Activated CD8-positive, alpha-beta memory T cell treated with anti-CD3 and anti-CD28 coated beads for 24 hours (primary cell): ENCODE measurements around the gene PLXNA2.

Experiments used
- DNase-seq: peaks from one replicate; pipeline ENCODE4 v3.0.0-alpha.2; 2020

PLXNA2 gene

DNA sequence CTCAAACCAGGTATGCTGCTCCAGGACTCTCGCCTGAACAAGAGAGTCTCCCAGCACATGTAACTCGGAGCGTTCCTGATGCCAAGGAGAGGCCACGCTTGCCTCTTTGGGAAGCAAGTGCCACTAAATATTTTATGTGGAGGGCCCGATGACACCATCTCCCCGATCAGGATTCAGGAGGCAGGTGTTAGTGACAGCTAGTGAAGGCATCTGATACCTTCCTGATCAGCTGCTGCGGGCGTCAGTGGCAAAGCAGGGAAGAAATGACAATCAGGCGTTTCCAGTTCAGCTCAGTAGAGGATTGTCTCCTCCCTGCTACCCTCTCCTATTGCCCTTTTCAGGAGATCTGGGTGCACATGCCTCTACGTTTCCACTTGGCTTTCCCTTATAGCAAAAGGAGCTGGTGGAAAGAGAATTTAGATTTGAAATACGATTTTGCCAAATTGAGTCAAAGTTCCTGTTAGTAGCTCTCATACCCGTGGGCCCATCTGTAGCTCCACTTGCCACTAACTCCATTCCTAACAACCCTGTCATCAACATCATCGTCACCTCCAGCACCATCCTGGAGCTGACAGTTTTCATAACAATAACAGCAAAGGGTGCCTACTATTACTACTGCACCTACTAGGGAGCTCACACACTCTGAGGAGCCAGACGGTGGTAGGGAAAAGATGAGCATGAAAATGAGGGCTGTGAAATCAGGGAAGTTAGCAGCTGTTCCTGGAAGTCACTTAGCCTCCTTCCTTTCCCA is 21.6 kb downstream of the PLXNA2 start:
- DNase-seq, result no peak

DNA sequence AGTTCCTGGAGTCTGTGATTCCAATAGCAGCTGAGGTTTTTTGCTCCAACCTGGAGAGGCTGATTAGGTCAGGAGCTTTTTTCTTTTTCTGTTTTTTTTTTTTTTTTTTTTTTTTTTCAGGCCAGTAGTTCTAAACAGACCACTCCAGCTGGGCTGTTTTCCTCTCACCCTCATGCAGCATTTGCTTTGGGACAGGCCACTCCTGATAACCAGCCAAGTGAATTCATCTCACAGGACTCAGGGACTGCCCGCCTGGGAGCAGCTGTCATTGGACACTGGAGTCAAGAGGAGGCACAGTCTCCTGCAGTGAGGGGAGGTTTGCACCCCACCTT is 22.9 kb downstream of the PLXNA2 start:
- no peak for DNase-seq

DNA sequence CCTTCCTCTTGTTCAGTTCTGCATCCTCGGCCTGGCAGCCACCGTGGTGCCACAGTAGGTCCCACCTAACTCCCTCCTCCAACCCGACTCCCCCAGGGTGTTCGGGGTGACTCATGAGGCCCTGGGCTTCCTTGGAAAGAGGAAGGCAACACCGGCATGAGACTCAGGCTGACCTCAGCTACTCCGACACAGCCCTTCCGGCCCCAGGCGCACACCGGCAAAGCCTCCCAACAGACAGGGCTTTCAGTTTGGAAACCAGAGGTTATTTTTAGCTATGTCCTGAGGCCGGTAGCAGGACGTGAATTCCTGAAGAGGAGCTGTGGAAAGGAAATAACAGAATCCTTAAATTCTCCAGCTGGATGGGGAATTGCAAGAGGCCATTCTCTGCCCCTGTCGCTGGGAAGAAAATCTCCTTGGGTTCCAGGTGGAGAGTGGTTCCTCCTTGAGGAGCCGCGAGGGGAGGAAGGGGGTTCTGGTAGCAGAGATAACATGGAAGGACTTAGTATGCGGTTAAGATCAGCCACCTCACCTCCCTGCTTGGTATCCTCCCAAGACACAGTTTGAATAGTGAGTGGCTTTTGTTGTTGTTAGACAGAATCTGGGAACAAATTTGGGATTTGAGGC is 24.4 kb downstream of the PLXNA2 start:
- no peak for DNase-seq

DNA sequence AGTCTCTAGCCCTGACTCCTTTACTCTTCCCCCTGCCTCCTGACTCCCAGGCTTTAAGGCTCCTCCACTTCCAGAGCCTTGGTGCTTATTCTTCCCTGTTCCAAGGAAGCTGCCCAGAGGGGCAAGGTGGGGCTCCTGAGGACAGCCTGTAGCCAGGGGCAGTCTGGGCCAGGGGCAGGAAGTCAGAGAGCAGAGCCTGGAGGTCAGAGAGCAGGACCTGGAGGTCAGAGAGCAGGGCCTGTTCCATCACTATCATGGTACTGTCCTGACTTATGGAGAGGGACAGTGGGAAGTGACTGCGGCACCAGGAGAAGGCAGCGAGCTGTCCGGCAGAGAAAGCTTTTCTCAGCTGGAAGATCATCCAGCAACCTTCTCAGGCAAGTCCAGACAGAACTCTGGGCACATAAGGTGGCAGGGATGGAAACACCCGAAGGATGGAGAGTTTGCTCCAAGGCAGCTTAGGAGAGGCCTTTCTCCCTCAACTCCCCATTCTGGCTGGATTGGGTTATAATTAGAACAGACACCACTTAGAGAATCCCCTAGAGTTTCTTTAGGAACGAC is 25.0 kb downstream of the PLXNA2 start:
- DNase-seq, result no peak

DNA sequence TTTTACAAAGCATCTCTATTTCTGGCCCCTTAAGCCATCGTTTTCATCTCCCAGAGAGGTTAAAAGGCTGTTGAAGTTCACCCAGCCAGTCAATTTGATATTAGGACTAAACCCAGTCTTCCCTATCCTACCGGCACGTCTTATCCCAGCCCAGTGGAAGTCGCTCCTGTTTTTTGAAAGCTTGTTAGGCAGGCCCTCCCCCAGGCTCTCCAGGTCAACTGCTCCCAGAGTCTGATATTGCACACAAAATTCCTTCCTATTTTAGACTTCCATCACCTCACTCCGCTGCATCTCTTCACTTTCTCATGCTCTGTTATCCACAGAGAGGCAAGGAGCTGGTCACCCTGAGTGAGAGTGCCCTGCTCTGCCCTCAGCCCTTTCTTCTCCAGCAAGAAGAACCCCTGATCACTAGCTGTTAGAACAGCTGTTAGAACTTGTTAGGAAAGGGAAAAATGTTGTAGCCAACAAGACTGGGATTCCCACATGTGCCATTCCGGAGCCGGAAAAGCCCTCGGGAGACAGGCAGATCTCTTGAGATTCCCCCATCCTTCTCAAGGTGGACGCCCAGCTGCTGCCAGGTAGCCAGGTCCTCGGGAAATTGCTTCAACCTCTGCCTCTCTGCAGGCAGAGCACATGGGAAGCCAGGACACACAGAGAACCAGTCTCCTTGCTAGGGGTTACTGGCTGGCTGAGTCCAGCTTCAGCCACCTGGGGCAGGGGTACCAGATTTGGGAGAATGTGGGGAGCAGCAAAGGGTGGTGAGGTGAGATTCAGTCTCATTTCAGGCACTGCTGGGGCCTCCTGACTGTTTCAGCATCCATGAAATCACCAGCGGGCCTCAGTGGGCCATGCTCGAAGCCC is 25.7 kb downstream of the PLXNA2 start:
- no peak for DNase-seq

DNA sequence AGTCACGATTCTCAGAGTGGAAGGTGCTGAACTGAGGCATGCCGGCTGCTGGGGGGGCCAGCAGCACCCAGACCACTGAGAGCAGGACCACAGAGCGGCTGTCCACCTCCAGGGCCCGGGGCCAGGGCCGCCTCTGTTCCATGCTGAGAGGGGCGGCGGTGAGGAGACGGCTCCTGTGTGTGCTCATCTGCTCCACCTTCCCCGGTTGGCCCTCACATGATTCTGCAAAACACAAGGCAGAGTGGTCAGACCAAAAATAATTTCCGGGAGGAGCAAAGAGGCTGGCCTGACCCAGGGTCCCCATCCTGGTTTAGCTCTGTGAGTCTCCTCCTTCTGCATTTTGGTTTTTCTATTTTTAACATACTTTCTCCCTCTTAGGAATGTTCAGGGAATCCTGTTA is 26.4 kb downstream of the PLXNA2 start:
- DNase-seq, result no peak

DNA sequence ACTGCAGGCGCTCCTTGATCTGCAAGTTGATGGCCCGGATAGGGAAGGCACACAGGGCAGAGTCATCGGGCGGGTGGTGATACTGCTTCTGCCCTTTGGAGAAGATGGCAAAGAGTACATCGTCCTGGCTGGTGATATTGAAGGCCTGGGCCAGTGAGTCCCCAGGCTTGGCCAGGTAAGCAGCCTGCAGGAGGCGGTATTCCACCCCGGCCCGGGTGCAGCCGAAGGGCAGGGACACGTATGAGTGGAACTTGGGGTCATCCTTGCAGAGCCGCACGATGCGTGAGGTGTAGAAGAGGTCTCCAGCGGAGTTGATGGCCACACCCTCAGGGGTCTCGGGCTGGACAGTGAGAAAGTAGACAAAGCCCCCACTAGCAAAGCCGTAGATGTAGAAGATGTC is 27.4 kb downstream of the PLXNA2 start:
- no peak for DNase-seq

DNA sequence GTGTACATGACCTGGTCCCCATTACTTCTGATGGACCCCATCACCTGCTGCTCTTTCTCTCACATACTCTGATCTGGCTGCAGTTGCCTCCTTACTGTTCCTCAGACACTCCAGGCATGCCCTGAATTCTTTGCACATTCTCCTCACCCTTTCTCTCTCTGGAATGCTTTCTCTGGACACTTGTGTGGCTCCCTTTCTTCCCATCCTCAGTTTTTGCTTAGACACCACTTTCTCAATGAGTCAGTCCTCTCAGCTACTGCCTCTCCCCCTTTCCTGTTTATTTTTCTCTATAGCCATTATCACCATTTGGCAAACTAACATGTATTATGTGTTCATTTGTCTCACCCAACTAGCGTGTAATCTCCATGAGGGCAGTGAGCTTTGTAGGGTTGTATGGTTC is 28.1 kb downstream of the PLXNA2 start:
- no peak for DNase-seq

DNA sequence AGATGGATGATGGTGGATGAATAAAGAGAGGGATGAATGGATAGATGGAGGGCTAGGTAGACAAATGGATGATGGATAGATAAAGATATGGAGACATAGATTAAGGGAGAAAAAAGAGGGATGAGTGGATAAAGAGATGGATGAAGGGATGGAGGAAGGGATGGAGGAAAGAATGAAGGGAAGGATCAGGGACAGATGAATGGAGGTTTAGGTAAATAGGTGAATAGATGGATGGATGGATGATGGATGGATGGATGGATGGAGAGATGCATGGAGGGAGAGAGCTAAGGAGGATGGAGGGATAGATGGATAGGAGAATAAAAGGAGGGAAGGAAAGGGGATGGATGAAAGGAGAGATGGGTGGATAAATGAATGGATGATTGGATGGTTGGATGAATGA is 28.8 kb downstream of the PLXNA2 start:
- DNase-seq, result no peak

DNA sequence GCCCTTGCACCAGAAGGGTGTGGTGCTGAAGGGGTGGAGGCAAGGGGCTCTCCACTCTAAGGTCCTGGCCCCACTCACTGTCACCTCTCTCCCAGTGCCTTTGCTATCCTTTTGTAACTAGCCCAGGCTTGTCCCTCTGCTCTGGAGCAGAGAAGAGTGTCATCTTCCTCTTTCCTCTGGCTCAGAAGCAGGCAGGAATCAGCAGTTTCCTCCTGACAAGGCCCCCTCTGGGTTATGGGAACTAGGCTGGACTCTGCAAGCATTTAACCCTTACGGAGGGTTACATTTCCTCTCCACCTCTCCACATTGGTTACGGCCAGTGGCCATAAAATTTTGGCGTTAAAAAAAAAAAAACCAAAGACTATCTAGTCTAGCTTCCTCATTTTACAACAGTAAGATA is 30.4 kb downstream of the PLXNA2 start:
- DNase-seq, result no peak

DNA sequence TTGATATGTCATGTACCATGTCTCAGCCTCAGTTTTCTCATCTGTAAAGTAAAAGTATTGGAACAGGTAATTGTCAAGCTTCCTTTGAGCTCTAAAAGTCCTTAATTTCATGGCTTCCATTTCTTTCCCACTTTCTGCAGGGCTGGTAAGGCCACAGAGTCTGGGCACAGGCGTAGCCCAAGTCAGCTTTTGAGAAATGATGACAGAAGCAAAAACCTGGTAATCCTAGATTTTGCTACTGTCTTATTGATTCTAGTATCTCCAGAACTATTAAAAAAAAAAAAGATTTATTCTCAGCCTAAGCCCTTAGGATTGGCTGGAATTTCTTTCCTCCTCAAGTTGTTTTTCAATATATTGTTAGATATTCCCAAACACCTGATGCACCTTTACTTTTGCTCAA is 31.3 kb downstream of the PLXNA2 start:
- DNase-seq, result no peak

DNA sequence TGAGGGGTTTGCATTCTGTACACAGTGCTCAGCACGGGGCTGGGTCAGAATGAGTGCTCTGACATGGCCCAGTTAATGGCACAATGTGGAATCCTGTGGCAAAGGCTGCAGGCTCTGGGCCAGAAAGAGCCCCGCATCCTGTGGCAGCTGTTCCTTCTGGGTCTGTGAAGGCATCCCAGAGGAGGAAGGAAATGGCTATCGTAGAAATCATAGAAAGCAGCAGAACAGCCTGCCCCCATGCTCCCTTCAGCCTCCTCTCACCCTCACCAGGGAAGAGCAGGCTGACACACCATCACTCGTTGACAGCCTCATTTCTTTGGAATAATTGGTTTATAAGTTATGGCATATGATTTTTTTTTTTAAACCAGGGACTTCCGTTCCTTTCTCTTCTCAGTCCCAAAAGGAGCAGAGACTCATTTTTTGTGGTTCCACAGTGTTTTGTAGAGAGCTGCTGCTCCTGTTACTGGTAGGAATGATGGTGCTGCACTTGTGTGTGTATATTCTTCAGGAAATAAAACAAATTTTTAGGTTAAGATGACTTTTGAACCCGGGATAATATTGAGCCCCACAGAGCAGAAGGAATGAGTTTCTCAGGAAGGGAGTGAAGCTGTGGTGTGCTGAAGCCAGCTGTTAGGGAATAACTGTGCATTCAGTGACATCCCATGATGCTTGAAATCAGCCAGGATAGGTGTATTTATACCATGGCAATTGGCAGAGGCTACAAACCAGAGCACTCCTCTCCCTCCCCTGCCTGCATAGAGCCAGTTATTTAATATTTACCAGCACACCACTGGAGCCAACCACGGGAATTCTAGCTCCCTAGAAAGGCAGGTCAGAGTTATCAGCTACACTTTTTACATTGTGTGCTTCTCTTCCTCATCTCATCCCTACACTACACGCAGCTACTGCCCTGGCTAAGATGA is 32.0 kb downstream of the PLXNA2 start:
- no peak for DNase-seq

DNA sequence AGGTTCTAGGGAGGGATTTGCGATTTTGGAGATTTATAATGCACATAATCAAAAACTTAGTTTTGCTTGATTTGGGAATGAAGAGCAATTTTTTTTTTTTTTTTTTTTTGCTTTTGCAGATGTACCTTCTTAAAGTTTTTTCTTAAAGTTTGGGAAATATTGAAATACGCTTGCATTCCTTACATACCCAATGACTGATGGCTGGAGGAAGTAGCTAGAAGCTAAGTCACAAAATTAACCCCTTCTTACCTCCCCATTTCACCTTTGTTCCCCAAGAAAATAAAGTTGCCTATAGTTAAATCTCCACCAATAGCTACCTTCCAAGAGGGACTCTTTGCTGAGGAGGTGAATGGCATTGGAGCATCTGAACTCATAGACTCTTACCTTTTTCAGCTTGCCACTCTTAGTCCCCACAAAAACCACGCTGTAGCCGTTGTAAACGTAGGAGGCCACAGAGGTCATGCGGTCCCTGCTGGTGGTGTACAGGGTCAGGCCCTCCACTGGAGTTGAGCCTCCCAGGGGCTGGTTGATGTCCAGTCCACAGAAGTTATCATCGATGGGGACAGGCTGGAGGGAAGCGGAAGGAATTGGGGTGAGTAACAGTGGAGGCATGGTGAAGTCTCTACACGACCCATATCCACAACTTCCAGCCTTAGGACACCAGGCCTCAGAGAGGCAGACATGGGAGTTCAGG is 34.1 kb downstream of the PLXNA2 start:
- DNase-seq, result no peak

DNA sequence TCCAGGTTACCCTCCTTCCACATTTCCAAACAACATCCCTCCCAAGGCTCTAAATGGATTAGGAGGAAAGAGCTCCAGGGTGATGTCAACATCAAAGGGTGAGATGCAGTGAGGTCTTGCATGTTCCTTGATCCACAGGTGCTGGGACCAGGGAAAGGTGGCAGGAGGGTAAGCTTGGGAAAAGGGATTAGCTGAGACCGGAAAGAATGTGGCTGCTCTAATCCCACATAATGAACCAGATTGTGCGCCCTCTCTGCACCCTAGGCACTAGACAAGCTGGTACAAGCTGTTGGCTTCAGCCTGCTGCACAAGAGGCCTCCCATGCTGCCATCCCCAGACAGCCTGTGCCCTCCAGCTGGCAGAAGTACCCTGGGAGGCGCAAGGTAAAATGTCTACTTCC is 34.9 kb downstream of the PLXNA2 start:
- no peak for DNase-seq

DNA sequence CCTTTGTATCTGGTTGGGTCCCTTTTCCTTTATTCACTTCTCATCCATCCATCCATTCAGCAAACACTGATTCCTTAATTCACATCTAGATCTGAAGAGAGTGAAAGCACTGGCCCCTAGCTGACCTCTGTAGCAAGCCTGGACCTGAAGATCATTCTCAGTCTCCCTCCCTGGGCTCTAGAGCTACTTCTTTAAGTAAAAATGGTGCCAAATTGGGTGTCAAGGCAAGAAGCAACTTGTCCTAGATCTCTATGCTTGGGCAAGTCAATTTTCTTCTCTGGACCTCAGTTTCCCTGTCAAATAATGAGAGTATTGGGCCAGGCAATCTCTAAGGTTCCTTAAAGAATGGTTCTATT is 36.1 kb downstream of the PLXNA2 start:
- no peak for DNase-seq

DNA sequence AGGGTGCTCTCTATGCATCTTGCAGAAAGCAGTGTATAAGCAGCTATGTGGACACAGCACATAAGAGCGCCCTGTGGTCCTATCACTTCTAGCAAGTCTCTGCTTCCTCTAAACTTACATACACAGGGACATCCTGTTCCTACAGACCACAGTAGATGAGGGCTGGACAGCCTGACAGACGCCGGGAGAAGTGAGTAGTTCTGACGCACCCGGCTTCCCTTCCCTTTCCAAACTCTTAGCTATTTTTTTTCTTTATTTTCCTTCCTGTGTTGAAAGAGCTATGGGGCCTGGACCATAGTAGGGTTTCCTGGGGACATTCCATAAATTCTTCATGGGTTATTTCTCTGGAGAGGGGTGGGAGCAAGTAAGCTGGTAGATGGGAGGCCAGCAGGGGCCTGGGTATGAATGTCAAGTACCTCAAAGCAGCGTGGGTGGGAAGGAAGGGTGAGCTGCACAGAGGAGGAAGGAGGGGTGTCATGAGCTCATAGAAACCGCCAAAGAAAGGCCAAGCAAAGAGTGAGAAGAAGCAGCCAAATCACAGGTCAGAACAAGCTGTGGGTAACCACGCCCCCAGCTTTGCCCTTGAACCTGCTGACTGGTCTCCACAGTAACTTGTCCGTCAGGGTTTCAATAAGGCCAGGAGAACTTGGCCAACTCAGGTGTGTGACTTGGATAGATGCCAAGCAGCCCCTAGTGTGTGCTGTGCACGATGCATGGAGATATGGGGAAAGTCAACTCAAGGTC is 36.6 kb downstream of the PLXNA2 start:
- no peak for DNase-seq

DNA sequence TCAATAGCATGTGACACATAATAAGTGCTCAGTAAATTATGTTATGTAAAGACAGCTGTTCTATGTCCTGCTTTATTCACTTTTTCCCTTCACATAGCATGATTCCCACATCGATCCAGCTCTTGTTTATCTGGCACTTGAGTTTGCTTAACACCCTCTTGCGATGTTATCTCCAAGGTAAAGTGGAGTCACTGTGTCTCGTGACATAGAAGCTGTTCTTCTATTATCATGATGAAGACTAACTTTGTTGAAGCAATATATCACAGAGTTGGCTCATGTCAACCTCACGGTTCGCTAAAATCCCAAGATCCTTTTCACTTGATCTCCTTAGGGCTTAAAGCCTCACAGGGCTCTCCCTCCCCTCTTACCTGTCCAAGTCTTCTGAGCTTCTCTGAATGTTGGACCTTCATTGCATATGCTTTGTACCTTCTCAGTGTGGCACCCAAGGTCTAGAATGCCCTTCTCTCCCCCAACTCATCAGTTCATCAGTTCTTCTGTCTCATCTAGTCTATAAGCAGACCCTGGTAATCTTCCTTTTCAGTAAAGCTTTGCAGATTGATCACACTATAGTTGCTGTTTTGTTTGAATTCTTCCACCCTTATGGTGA is 38.0 kb downstream of the PLXNA2 start:
- no peak for DNase-seq

DNA sequence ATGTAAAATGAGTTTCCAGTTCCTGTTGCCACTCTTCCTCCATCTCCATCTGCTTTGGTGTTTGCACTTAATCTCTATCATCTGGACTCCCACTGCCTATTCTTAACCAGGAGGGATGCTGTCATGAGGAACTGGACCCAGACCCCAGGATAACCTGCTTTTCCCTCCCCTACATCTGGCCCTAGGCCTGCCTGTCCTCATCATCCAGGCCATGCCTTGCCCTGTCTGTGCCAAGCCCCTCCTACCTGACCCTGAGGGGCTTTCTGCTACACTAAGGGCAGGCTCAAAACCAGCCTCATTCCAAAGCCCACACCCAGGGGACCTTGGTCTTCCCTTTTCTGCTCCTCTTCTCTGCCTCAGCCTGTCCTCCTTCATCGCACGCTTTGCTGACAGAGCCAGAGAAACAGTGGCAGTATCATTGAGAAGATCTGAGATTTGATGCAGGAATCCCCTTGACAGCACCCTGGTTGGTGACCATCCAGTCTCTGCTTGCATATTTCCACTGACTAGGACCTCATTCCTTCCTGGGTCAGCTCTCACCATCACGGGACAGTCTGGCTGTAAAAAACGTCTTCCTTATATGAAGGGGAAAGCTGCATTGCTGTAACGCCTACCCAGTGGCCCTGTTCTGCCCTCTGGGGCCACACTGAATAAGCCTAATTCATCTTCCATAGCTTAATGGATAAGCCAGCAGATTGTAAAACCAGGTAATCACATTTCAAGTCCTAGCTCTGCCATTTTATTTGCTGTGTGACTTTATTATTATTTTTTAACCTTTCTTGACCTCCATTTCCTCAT is 38.8 kb downstream of the PLXNA2 start:
- DNase-seq, result no peak

DNA sequence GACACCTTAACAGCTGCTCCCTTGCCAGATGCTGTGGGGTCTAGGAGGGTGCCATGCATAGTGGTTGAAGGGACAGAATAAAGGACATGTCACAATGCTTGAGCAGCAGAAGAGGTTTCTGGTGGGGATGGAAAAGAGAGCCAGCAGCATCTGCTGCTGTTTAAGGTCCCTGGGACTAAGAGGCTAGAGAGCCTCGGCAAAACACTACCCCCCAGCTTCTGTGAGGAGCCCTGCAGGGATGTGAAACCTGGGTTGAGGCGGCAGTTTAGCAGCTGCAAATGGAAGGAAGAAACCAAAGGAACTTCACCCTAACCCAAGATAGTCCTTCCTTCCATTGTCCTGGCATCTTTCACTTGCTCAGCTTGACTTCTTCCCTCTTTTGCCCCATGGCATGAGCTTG is 39.4 kb downstream of the PLXNA2 start:
- no peak for DNase-seq
